Heart left ventricle (tissue), 16 donors: ENCODE data around the gene SPSB3. TPM values are rescaled to one million over a fixed set of nuclear protein-coding genes. Genes with fewer than 3 reads are reported as not detected.
A peak's percentile ranks its signal among the peaks of the same experiment; 100 is the strongest.

Source experiments
- ATAC-seq, 4 donors: fragments of 200-7000 bp; cut with Tn5 transposase; one replicate each; pipeline ENCODE4 v1.9.1; 2020 to 2022; ENCODE audit warnings: moderate library complexity in 4 of 4, mild to moderate bottlenecking in 3 of 4, moderate number of reproducible peaks in 1 of 4
- DNase-seq, 5 donors: peaks; one replicate each; pipeline ENCODE4 v3.0.0-alpha.2; 2020
- H3K27ac ChIP-seq, 12 donors: fragments of 200-600 bp; sonication (generic) in 4 of 12; one replicate each; pipeline versions ENCODE4 v1.5.0 to v1.8.0; 2016 to 2022; ENCODE audit warnings: mild to moderate bottlenecking in 2 of 12
- H3K27me3 ChIP-seq, 9 donors: fragments of 200-600 bp; sonication (generic) in 2 of 9; one replicate each; pipeline versions ENCODE4 v1.5.1 to v1.8.0; 2016 to 2022; ENCODE audit warnings: mild to moderate bottlenecking in 3 of 9
- H3K36me3 ChIP-seq, 9 donors: fragments of 200-600 bp; sonication (generic) in 2 of 9; one replicate each; pipeline versions ENCODE4 v1.5.0 to v1.8.0; 2018 to 2022; ENCODE audit warnings: mild to moderate bottlenecking in 2 of 9
- H3K4me1 ChIP-seq, 12 donors: fragments of 200-600 bp; sonication (generic) in 4 of 12; one replicate each; pipeline versions ENCODE4 v1.5.0 to v1.8.0; 2016 to 2022; ENCODE audit warnings: mild to moderate bottlenecking in 3 of 12
- H3K4me3 ChIP-seq, 12 donors: fragments of 200-600 bp; sonication (generic) in 4 of 12; one replicate each; pipeline versions ENCODE4 v1.5.0 to v1.8.0; 2017 to 2022; ENCODE audit warnings: mild to moderate bottlenecking in 9 of 12, moderate library complexity in 4 of 12
- H3K9me3 ChIP-seq, 12 donors: fragments of 200-600 bp; sonication (generic) in 4 of 12; one replicate each; pipeline versions ENCODE4 v1.5.0 to v1.8.0; 2016 to 2022; ENCODE audit warnings: mild to moderate bottlenecking in 1 of 12
- CTCF ChIP-seq, 12 donors: fragments of 200-600 bp; sonication (generic) in 4 of 12; IDR thresholded peaks; one replicate each; pipeline versions ENCODE4 v1.5.0 to v1.8.0; 2018 to 2022; ENCODE audit warnings: antibody characterized with exemption in 12 of 12, mild to moderate bottlenecking in 5 of 12
- POLR2A ChIP-seq, 2 donors: fragments of 450-650 bp; IDR thresholded peaks; one replicate each; pipeline ENCODE4 v1.6.1; 2017; ENCODE audit warnings: antibody characterized with exemption in 2 of 2, mild to moderate bottlenecking in 2 of 2, moderate library complexity in 2 of 2
- WGBS, 4 donors: extraction: QIAGEN DNeasy Blood & Tissue Kit in 2 of 4; methylation state at CpG; one replicate each; pipeline versions ENCODE4 v1.1.5 to v1.1.7; 2013 to 2018; 5-methylcytosine and 5-hydroxymethylcytosine counted together
- intact Hi-C, 10 donors: fragments of 100-400 bp; cut with DNase I; formaldehyde crosslinking; loops; one replicate each; pipeline versions ENCODE4 v1.11.1 to v1.14.2; 2022
- polyA plus RNA-seq, 2 donors: library from polyadenylated mRNA; stranded (reverse); fragments of 200-250 nt; gene quantifications; one replicate each; pipeline ENCODE4 v1.2.3, GENCODE V29; 2013
- total RNA-seq, 9 donors: library from RNA; depleted of rRNA in 2 of 9; stranded (reverse); fragments of >200 nt in 2 of 9; fragmentation: NEBNext Ultra II Directional in 3 of 9; extraction: Animal tissue kit (Norgen Biotek cat#: 25700) in 3 of 9; gene quantifications; one replicate each; pipeline versions ENCODE4 v1.1.0 to v1.2.4, GENCODE V29; 2016 to 2023
- donor health status: ischemic (EF 13 %, LVEDD 7.1; RV severe dilation, severe dysfunction).
- donor health status: healthy with polysubstance abuse.
- donor health status: DM: no; HTN: yes; CAD: no.
- donor health status: DM: no; HTN: no; CAD: no.
- donor health status: ischemic (EF 25% LVEDD 6.9; RV normal size, moderate dysfunction).
- donor health status: ischemic (EF 25% LVEDD 5.7; RV mildly dilated, moderate dysfunction).
- donor health status: healthy.
- donor health status: DM: yes; HTN: yes; CAD: no.
- donor health status: ischemic (EF 35%, LVEDD 5.7; RV mildly dilated, moderate dysfunction).
- donor health status: nonischemic (EF 11% LVEDD 7.7; RV severe dilation, severe dysfunction).
- donor health status: DM: yes; HTN: yes; CAD: no.
- donor health status: PGD.
- donor health status: ischemic (EF 29% LVEDD 5.4; RV normal size, mild dysfunction).
- donor health status: nonischemic (EF 23%, LVEDD 6.1; RV moderate dilation, normal function).

The SPSB3 gene
- total and polyA plus RNA-seq, 11 donors: 25.8 to 100 (median 32.4) TPM

DNA sequence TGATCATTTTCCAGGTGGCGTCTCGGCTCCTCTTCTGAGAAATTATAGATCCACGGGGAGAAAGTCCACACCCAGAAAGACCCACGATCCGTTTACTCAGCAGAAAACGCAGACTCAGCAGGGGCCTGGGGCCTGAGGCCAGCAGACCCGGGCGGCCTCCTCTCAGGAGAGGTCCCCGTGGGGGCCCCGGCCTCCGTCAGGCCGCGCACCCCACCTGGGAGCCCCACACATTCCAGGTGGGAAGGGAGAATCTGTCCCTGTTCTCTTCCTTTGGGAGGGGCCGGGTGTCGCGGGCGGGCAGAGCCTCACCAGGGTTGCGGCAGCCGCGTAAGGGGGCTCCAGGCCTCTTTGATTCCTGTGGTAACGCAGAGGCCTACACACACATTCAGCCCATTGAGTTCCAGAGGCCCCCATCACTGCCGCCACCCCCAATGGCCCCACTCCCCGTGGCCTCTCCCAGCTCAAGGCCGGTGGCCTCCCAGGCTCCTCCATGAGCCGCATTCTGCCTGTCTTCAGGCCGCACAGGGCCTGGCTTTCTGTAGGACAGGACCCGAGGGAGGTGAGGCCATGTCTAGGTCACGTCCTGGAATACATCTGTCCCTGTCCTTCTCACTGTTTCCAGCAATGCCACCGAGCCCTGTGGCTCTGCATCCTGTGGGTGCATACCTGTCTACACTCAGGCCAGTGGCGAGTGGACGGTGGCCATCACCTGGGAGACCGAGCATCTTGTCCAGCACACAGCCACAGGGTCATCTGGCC is 12.7 kb upstream of the SPSB3 start:
- ATAC-seq (no peak), DNase-seq (peak in 1 of 5 donors; percentile 22)
- TF ChIP-seq POLR2A (IDR thresholded peaks at IDR 0.05): no peak
- TF ChIP-seq CTCF (IDR thresholded peaks at IDR 0.05): no peak
- intact Hi-C loops: no loop called here
- no peaks in the 10 kb centered on the region for H3K27me3 ChIP-seq
- peaks cover 0 to 17% (median 0%) of the 10 kb centered on the region in 9 donors for H3K36me3 ChIP-seq
- 84 to 89% (median 87%) methylated on average over 14 to 32 of the region's 32 CpGs for WGBS, 4 donors
- no peak overlapping the region for H3K4me3 ChIP-seq
- H3K9me3 ChIP-seq: peaks cover 0 to 7% (median 0%) of the 10 kb centered on the region in 12 donors
- H3K27ac ChIP-seq: no peak overlapping the region
- no peaks in the 10 kb centered on the region for H3K4me1 ChIP-seq

DNA sequence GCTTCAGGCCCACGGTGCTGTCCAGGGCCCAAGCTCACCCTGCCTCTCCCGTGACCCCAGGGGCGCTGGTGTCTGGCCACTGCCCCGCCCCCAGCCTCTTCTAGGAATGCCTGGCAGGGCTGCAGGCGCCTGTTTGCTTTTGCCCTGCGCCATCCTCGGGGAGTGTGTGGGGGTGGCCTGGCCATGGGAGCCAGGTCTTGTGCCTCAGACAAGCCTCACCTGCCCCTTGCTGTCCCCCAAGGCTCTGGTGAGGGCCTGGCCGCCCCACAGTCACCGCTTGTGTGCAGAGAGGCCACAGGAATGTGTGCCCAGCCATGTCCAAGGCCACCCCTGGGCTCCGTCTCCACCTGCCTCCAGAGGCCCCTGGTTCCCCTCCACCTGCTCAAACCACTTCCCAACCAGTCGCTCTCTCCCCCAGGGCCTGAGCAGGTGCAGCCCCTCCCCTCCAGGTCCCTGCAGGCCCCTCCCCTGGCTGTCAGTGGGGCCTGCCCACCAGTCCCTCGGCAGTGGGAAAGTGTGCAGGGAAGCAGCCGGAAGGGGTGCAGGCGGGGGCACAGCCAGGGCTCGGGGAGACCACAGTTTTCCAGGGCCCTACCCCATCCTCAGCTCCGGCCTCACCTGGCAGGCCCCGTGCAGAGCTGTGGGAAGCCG is 12.0 kb upstream of the SPSB3 start:
- H3K9me3 ChIP-seq: peaks cover 0 to 7% (median 0%) of the 10 kb centered on the region in 12 donors
- H3K4me3 ChIP-seq: no peak overlapping the region
- H3K36me3 ChIP-seq: peaks cover 0 to 23% (median 3%) of the 10 kb centered on the region in 9 donors
- peak in 4 of 5 donors; percentile 7 to 26 (median 22) for DNase-seq
- TF ChIP-seq POLR2A (IDR thresholded peaks at IDR 0.05): no peak
- no peak for TF ChIP-seq CTCF (IDR thresholded peaks at IDR 0.05)
- WGBS, 4 donors: 56 to 87% (median 65%) methylated on average over 6 to 18 of the region's 18 CpGs
- intact Hi-C loops: no loop called here
- ATAC-seq: peak in 1 of 4 donors; percentile 21
- no peak overlapping the region for H3K27ac ChIP-seq
- H3K4me1 ChIP-seq: no peaks in the 10 kb centered on the region
- no peaks in the 10 kb centered on the region for H3K27me3 ChIP-seq

GRCh38 chr16:1793578-1794220 is 11.3 kb upstream of the SPSB3 start, which contains the start of gene IGFALS:
IGFALS (minus strand) TSS chr16:1793705; CDS start chr16:1793652, 53 bp downstream.
- no peak within 1 kb of the TSS for H3K27ac ChIP-seq
- ATAC-seq: peak in 1 of 4 donors; percentile 16
- WGBS, 4 donors: 43 to 67% (median 60%) methylated on average over 9 to 28 of the region's 28 CpGs
- intact Hi-C loops: no loop called here
- TF ChIP-seq CTCF (IDR thresholded peaks at IDR 0.05): no peak
- no peak for TF ChIP-seq POLR2A (IDR thresholded peaks at IDR 0.05)
- H3K27me3 ChIP-seq: no peaks in the 10 kb centered on the region
- peaks cover 0 to 7% (median 0%) of the 10 kb centered on the region in 12 donors for H3K9me3 ChIP-seq
- peaks cover 0 to 30% (median 9%) of the 10 kb centered on the region in 9 donors for H3K36me3 ChIP-seq
- no peak for DNase-seq
- H3K4me1 ChIP-seq: no peaks in the 10 kb centered on the region
- no peak within 1 kb of the TSS for H3K4me3 ChIP-seq
